Measurements from ENCODE around the gene PDE4D.

DNA sequence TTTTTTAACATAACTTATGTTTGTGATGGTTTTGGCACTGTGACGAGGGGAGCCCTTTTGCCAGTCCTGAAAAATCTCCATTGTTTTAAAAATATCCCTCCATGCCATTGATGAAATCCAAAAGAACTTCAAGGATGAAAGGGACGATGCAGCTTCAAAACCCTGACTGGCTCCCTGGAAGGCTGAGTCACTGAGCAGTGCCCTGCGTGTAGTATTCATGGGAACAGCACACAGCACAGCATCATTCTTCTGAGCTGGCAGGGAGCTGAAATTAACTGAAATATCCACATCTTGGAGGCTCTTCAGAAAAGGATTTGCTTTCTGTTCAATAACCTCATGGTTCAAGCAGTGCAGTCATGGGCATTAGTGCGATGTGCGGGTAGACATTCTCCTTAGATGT, 29.7 kb downstream of the PDE4D start:
- no peak for TF ChIP-seq NFRKB (IDR thresholded peaks at IDR 0.05)
- no peak for TF ChIP-seq HDGF (IDR thresholded peaks at IDR 0.05; ENCODE audit: borderline replicate concordance)
- no peak for TF ChIP-seq L3MBTL2 (conservative IDR thresholded peaks at IDR 0.05)
- TF ChIP-seq BHLHE40 (IDR thresholded peaks at IDR 0.05; ENCODE audit: borderline replicate concordance), result no peak

All from HEK293T (cell line).